PC-3 (cell line): ENCODE data around the gene PSMD1. TPM values are rescaled to one million over a fixed set of nuclear protein-coding genes. Genes with fewer than 3 reads are reported as not detected.

ENCODE experiments used
- ATAC-seq: fragments of 200-7000 bp; cut with Tn5 transposase; 2 replicates; pipeline ENCODE4 v1.9.1; 2020; ENCODE audit warnings: mild to moderate bottlenecking, moderate library complexity
- BruUV-seq: library from RNA; stranded (reverse); fragments of 400-500 nt; replicated peaks from 2 replicates; lab custom pipeline; 2021; lab: Mats Ljungman, UMichigan
- CTCF ChIA-PET: fragments of 300-600 bp; sonication (Branson Sonifier 250); formaldehyde crosslinking; loops from one replicate; lab custom pipeline; 2022; ENCODE audit warnings: antibody characterized with exemption; lab: Charles Lee
- POLR2A ChIA-PET: fragments of 300-600 bp; sonication (Branson Sonifier 250); formaldehyde crosslinking; loops from one replicate; lab custom pipeline; 2022; ENCODE audit warnings: antibody characterized with exemption; ENCODE audit not compliant: unreplicated experiment; lab: Charles Lee
- DNase-seq: peaks from one replicate; pipeline ENCODE4 v3.0.0-alpha.2; 2015
- H2AFZ ChIP-seq: fragments of 300-600 bp; sonication (generic); 2 replicates; pipeline ENCODE4 v1.6.0; 2016; ENCODE audit warnings: antibody characterized with exemption, low read length
- H3F3A ChIP-seq: fragments of 300-600 bp; sonication (generic); one replicate; pipeline ENCODE4 v1.6.0; 2017; ENCODE audit warnings: antibody characterized with exemption, low read length, control low read depth, mild to moderate bottlenecking; ENCODE audit not compliant: unreplicated experiment
- H3K27ac ChIP-seq: fragments of 300-600 bp; sonication (generic); 2 replicates; pipeline ENCODE4 v1.5.1; 2016; ENCODE audit warnings: mild to moderate bottlenecking, low read length
- H3K27me3 ChIP-seq: fragments of 300-600 bp; sonication (generic); 2 replicates; pipeline ENCODE4 v1.6.1; 2016; ENCODE audit warnings: low read length, mixed read lengths
- H3K36me3 ChIP-seq: fragments of 300-600 bp; sonication (generic); 2 replicates; pipeline ENCODE4 v1.6.1; 2016; ENCODE audit warnings: low read depth, mixed run types, low read length, mixed read lengths
- H3K4me1 ChIP-seq: fragments of 300-600 bp; sonication (generic); 2 replicates; pipeline ENCODE4 v1.5.1; 2016; ENCODE audit warnings: low read length; ENCODE audit not compliant: insufficient read depth
- H3K4me2 ChIP-seq: fragments of 300-600 bp; sonication (generic); 2 replicates; pipeline ENCODE4 v1.6.0; 2016; ENCODE audit warnings: low read length
- H3K4me3 ChIP-seq: fragments of 300-600 bp; sonication (generic); 2 replicates; pipeline ENCODE4 v1.5.1; 2016; ENCODE audit warnings: mild to moderate bottlenecking, low read length, mixed read lengths
- H3K79me2 ChIP-seq: fragments of 300-600 bp; sonication (generic); 2 replicates; pipeline ENCODE4 v1.6.1; 2017; ENCODE audit warnings: low read length, mixed read lengths
- H3K9ac ChIP-seq: fragments of 300-600 bp; sonication (generic); 2 replicates; pipeline ENCODE4 v1.6.0; 2016; ENCODE audit warnings: mild to moderate bottlenecking, low read length
- H3K9me2 ChIP-seq: fragments of 300-600 bp; sonication (generic); replicated peaks from 2 replicates; pipeline ENCODE4 v1.6.1; 2016; ENCODE audit warnings: mixed run types, low read length, mixed read lengths
- H3K9me3 ChIP-seq: fragments of 300-600 bp; sonication (generic); 2 replicates; pipeline ENCODE4 v1.6.1; 2016; ENCODE audit warnings: low read length, mixed read lengths
- H4K20me1 ChIP-seq: fragments of 300-600 bp; sonication (generic); 2 replicates; pipeline ENCODE4 v1.6.1; 2016; ENCODE audit warnings: low read length, mixed read lengths
- CTCF ChIP-seq: fragments of 300-600 bp; sonication (generic); conservative IDR thresholded peaks from 2 replicates; pipeline ENCODE4 v1.5.1; 2017; ENCODE audit warnings: antibody characterized with exemption, low read depth, mild to moderate bottlenecking, low read length
- EZH2 ChIP-seq: fragments of 300-600 bp; sonication (generic); IDR thresholded peaks from one replicate; pipeline ENCODE4 v1.6.1; 2017; ENCODE audit warnings: antibody characterized with exemption, mild to moderate bottlenecking, low read length; ENCODE audit not compliant: unreplicated experiment
- EZH2phosphoT487 ChIP-seq: fragments of 300-600 bp; sonication (generic); IDR thresholded peaks from 2 replicates; pipeline ENCODE4 v1.6.1; 2018; ENCODE audit warnings: mild to moderate bottlenecking, antibody characterized with exemption, low read length, borderline replicate concordance
- intact Hi-C: fragments of 100-400 bp; cut with micrococcal nuclease; formaldehyde crosslinking; loops from 2 replicates; pipeline ENCODE4 v1.9.0; 2023
- total RNA-seq: library from RNA; depleted of rRNA; stranded (reverse); fragments of >200 nt; gene quantifications from 2 replicates; pipeline ENCODE4 v1.2.3, GENCODE V29; 2014

The PSMD1 gene
- total RNA-seq, 1 experiment from 2014 or later, result 154 TPM

- intact Hi-C loops, result no loop called here
- no peak overlapping the region for H3K27ac ChIP-seq
- no peak overlapping the region for H2AFZ ChIP-seq
- no peak for TF ChIP-seq CTCF
- TF ChIP-seq EZH2, result no peak
- no peak for TF ChIP-seq EZH2phosphoT487
- no peaks in the 10 kb centered on the region for H3K27me3 ChIP-seq
- H3K9me3 ChIP-seq, result no peaks in the 10 kb centered on the region
- H4K20me1 ChIP-seq, result no peaks in the 10 kb centered on the region
- DNase-seq, result no peak
- ChIA-PET POLR2A (no interaction called here), CTCF (no interaction called here)
- BruUV-seq, result no TSS peak
- H3K9ac ChIP-seq, result no peak overlapping the region
- H3K4me2 ChIP-seq, result no peak overlapping the region
- ATAC-seq, result no peak
- H3K36me3 ChIP-seq, result peaks cover 42% of the 10 kb centered on the region
- no peaks in the 10 kb centered on the region for H3K79me2 ChIP-seq
- H3K4me3 ChIP-seq, result no peak overlapping the region
- no peaks in the 10 kb centered on the region for H3F3A ChIP-seq
- 0 out of 2 replicates have a peak, but pooled peaks cover 3% of the 10 kb centered on the region for H3K4me1 ChIP-seq
- H3K9me2 ChIP-seq, result no peaks in the 10 kb centered on the region
Observed at GRCh38 chr2:231144896-231145295, 88.2 kb downstream of the PSMD1 start.

GRCh38 chr2:231146665-231147064 lies 90.0 kb downstream of the PSMD1 start:
- Histone ChIP-seq H2AFZ (no peak overlapping the region), H3K9me2 (no peaks in the 10 kb centered on the region), H3K27me3 (no peaks in the 10 kb centered on the region), H3K79me2 (no peaks in the 10 kb centered on the region), H3K4me1 (0 out of 2 replicates have a peak, but pooled peaks cover 3% of the 10 kb centered on the region), H4K20me1 (no peaks in the 10 kb centered on the region), H3K4me3 (no peak overlapping the region), H3F3A (no peaks in the 10 kb centered on the region), H3K27ac (no peak overlapping the region), H3K36me3 (peaks cover 43% of the 10 kb centered on the region), H3K9ac (no peak overlapping the region), H3K9me3 (no peaks in the 10 kb centered on the region), H3K4me2 (no peak overlapping the region)
- ChIA-PET CTCF (no interaction called here), POLR2A (no interaction called here)
- intact Hi-C loops, result no loop called here
- ATAC-seq (no peak), DNase-seq (no peak)
- TF ChIP-seq EZH2phosphoT487 (no peak), EZH2 (no peak), CTCF (no peak)
- no TSS peak for BruUV-seq

GRCh38 chr2:231152800-231153557 lies 96.3 kb downstream of the PSMD1 start:
- ChIA-PET CTCF (no interaction called here), POLR2A (no interaction called here)

More at GRCh38 chr2:231152800-231153557, 96.3 kb downstream of the PSMD1 start:
- Histone ChIP-seq H3K4me1 (no peaks in the 10 kb centered on the region), H3K4me2 (no peak overlapping the region), H3K9ac (no peak overlapping the region), H4K20me1 (0 out of 2 replicates have a peak, but pooled peaks cover 3% of the 10 kb centered on the region), H3K9me3 (no peaks in the 10 kb centered on the region), H3K36me3 (peaks cover 46% of the 10 kb centered on the region), H3K9me2 (no peaks in the 10 kb centered on the region), H2AFZ (no peak overlapping the region), H3K4me3 (no peak overlapping the region), H3K79me2 (no peaks in the 10 kb centered on the region), H3K27me3 (no peaks in the 10 kb centered on the region), H3K27ac (no peak overlapping the region), H3F3A (no peaks in the 10 kb centered on the region)
- DNase-seq (no peak), ATAC-seq (no peak)
- TF ChIP-seq EZH2 (no peak), CTCF (no peak), EZH2phosphoT487 (no peak)
- intact Hi-C loops, result no loop called here
- no TSS peak for BruUV-seq
